Measurements from ENCODE around the gene MRPS30.

DNA sequence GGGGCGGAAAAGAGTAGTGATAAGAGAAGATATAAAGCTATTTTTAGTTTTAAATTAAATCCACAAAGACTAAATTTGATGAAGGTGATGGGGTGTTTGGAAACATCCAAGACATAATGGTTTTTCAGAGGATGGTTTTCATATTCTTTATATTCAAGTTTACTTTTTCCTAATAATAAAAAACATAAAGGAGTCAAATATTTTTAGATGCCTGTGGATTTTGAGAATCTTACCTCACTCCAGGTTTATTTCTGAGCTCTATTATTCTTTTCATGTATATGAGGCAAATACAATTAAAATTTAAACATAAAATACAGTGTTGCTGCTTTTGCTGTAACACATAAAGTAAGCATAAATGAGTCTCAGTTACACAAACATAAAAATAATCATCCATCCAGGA lies 22.2 kb downstream of the MRPS30 start:
- TF ChIP-seq, protein P1, sequence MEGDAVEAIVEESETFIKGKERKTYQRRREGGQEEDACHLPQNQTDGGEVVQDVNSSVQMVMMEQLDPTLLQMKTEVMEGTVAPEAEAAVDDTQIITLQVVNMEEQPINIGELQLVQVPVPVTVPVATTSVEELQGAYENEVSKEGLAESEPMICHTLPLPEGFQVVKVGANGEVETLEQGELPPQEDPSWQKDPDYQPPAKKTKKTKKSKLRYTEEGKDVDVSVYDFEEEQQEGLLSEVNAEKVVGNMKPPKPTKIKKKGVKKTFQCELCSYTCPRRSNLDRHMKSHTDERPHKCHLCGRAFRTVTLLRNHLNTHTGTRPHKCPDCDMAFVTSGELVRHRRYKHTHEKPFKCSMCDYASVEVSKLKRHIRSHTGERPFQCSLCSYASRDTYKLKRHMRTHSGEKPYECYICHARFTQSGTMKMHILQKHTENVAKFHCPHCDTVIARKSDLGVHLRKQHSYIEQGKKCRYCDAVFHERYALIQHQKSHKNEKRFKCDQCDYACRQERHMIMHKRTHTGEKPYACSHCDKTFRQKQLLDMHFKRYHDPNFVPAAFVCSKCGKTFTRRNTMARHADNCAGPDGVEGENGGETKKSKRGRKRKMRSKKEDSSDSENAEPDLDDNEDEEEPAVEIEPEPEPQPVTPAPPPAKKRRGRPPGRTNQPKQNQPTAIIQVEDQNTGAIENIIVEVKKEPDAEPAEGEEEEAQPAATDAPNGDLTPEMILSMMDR (IDR thresholded peaks at IDR 0.05; ENCODE audit: insufficient read depth, low read length, poor library complexity, severe bottlenecking), result no peak
- no peak for TF ChIP-seq EZH2phosphoT487 (conservative IDR thresholded peaks at IDR 0.05; ENCODE audit: low read length)

All from SU-DHL-6 (cell line).